ENCODE results near the gene CAMK1D.
"Not testable (repeated sequence)": the region's sequence is repeated elsewhere in the genome, so short reads cannot be mapped to it uniquely, and the experiment has no call there.

DNA sequence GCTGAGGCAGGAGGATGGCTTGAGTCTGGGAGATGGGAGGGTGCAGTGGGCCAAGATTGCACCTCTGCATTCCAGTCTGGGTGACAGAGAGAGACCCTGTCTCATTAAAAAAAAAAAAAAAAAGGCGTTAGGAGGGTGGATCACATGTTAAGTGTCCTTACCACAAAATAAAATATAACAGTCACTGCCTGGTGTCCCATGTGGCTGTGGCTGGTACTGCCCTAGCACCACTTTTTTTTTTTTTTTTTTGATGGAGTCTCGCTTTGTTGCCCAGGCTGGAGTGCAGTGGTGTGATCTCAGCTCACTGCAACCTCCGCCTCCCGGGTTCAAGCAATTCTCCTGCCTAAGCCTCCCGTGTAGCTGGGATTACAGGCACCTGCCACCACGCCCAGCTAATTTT is 460.7 kb downstream of the CAMK1D start:
- TF ChIP-seq, protein P1, sequence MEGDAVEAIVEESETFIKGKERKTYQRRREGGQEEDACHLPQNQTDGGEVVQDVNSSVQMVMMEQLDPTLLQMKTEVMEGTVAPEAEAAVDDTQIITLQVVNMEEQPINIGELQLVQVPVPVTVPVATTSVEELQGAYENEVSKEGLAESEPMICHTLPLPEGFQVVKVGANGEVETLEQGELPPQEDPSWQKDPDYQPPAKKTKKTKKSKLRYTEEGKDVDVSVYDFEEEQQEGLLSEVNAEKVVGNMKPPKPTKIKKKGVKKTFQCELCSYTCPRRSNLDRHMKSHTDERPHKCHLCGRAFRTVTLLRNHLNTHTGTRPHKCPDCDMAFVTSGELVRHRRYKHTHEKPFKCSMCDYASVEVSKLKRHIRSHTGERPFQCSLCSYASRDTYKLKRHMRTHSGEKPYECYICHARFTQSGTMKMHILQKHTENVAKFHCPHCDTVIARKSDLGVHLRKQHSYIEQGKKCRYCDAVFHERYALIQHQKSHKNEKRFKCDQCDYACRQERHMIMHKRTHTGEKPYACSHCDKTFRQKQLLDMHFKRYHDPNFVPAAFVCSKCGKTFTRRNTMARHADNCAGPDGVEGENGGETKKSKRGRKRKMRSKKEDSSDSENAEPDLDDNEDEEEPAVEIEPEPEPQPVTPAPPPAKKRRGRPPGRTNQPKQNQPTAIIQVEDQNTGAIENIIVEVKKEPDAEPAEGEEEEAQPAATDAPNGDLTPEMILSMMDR (IDR thresholded peaks at IDR 0.05; ENCODE audit: low read depth, low read length) = not testable (repeated sequence)
- TF ChIP-seq MAX (IDR thresholded peaks at IDR 0.05; ENCODE audit: low read depth, low read length); POLR2A (IDR thresholded peaks at IDR 0.05; ENCODE audit: extremely low read depth, insufficient read length): not testable (repeated sequence)

All from NB4 (cell line).